HG03159 (cell line): ENCODE results near the gene PLEKHA6.
"Not testable (repeated sequence)": the region's sequence is repeated elsewhere in the genome, so short reads cannot be mapped to it uniquely, and the experiment has no call there.

Experiments used
- ATAC-seq: cut with Tn5 transposase; IDR thresholded peaks from one replicate; pipeline ENCODE4 v1.9.1; 2021; ENCODE audit warnings: mild to moderate bottlenecking, moderate library complexity; ENCODE audit not compliant: unreplicated experiment

Gene PLEKHA6

DNA sequence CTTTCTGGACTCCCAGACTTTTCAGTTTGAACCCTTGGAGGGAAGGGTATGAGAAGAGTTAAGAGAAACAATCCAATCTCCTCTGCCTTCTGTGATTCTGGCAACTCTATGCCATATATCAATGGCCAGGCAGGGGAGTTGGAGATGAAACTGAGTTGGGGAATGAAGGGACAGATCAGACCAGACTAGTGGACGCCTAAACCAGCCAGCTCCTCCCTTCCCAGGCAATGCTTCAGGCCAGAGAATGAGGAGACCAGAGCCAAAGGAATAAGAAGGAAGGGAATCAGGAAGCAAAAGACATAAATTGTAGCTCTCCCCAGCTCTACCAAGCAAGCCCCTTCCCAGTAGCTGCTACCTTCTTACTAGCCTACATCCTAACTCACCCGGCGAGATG is 22.7 kb downstream of the PLEKHA6 start:
- no peak for ATAC-seq

DNA sequence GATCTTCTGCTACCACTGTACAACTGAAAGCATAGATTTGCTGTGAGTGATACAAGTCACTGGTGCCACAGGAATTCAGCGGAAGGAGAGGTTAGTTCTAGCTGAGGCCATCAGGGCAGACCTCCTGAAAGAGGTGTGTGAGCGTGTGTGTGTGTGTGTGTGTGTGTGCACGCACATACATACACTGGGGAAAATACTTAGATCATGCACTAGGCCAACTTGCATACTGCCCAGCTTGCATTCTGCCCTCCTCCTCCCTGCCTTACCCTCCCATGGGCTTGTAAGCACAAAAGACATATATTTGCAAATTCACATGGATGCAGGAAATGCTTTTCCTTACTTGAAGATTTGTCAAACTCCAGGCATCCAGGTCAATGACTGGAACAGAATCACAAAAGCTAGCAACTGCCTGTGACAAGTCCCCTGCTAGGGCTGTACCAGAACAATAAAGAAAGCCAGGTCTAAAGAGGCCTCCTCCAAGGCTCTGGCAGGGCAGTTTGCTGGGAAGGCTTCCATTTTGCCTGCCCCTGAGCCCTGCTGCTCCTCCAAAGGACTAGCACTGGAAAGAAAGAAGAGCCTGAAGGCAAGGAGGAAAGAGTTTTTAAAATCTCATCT is 23.2 kb downstream of the PLEKHA6 start:
- no peak for ATAC-seq

DNA sequence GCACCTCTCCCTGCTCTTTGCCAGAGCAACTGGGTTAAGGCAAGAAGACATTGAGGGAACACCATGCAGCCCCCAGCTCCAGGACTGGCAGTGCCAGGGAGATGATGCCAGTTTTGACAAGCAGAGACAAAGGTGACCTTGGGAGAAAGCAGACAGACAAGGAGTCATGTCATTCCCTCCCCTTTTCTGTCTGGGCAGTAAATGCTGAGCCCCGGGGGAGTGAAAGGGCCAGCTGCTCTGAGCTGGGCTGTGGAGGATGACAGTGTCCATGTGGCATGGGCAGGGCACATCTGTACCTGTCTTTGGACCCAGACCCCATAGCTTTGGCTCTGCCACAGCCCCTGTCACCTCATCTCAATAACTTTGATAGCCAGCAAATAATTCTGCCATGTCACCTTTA is 24.2 kb downstream of the PLEKHA6 start:
- ATAC-seq = no peak

DNA sequence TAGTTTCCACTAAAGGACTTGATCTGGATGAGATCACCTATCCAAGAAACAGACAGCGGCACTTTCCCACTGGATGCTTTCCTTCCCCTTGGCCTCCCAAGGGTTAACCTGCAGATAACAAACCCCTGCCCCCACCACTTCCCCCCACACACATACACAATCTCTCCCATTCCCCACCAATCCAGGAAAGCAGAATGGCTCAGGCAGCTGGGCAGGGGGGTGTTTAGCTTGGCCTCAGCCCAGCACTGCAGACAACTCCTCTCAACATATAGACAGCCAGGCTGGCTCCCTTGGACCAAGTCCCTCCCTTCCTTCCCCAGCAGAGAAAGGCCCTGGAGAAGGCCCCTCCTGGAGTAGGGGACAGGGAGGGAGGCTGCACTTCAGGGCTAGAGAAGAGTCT is 24.6 kb downstream of the PLEKHA6 start:
- ATAC-seq = no peak

DNA sequence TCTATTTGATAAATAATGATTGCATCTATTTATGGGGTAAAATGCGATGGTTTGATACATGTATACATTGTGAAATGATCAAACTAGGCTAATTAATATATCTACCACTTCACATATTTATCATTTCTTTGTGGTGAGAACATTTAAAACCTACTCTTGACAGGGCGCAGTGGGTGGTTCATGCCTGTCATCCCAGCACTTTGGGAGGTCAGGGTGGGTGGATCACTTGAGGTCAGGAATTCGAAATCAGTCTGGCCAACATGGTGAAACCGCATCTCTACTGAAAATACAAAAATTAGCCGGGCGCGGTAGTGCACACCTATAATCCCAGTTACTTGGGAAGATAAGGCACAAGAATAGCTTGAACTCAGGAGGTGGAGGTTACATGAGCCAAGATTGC is 25.3 kb downstream of the PLEKHA6 start:
- ATAC-seq = no peak

DNA sequence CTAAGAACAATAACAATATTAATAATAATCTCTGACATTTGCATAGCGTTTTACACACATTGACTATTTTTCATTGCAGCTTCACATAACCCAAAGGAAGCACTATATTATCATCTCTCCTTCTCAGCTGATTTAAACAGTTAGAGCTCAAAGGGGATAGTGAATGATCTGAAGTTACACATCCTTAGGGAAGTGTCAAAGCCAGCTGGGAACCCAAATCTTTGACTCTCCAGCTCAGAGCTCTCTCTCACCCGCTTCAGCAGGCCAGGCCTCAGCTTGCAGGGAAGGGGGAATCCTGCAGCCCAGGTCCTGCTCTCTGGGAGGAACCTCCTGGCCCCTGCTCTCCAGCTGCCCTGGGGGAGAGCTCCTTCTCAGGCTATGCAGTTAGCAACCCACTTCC is 26.3 kb downstream of the PLEKHA6 start:
- no peak for ATAC-seq

DNA sequence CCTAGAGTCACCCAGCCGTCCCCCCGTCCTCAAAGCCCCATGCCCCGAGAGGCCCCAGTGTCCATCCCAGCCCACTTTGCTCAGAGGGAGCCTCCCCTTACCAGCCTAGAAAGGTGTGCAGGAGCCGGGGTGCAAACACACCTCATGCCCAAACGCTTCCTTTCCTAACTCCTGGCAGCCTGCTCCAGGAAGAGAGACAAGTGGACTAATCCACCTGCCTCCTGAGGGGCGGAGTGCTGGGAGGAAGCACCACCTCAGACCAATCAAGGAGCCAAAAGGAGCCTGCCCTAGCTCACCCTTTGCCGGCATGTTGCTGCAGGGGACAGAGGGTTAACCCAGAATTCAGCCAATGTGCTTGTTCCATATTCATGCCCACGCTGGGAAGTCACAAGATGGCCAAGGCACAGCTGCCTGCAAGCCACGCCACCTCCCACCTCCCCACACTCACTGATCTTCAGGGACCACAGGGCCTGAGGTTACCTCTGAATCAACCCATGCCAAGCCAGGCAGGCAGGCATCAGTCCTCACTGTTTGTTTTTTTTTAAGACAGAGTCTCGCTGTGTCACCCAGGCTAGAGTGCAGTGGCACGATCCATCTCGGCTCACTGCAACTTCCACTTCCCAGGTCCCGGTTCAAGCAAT is 27.8 kb downstream of the PLEKHA6 start:
- ATAC-seq = no peak

DNA sequence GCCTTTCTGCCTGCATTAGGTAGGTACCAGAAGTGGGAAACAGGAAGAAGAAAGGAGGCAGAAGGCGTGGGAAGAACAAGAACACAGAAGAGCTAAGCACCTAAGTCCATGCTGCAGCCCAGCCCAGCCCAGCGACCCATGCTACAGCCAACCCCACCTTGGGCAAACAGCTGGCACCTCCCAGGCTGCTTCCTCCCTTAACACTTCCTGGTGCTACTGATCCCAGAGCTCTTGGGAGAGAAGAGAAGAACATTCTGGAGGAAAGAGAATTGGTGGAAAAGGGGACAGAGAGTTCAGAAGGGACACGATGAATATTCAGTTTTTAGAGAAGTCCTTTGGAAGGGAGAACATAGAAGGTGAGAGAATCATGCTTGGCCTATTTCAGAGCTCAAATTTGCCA is 28.5 kb downstream of the PLEKHA6 start:
- no peak for ATAC-seq

DNA sequence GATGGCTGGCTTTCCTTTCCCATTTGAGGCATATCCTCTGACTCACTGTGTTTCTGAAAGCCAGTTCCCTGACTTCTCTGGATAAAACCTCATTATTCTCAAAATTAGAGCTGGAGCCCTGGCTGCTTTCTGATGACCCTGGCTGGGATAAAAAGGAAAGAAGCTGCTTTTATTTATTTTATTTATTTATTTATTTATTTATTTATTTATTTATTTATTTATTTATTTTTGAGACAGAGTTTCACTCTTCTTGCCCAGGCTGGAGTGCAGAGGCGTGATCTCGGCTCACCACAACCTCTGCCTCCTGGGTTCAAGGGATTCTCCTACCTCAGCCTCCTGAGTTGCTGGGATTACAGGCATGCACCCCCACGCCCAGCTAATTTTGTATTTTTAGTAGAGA is 31.9 kb downstream of the PLEKHA6 start:
- not testable (repeated sequence) for ATAC-seq

DNA sequence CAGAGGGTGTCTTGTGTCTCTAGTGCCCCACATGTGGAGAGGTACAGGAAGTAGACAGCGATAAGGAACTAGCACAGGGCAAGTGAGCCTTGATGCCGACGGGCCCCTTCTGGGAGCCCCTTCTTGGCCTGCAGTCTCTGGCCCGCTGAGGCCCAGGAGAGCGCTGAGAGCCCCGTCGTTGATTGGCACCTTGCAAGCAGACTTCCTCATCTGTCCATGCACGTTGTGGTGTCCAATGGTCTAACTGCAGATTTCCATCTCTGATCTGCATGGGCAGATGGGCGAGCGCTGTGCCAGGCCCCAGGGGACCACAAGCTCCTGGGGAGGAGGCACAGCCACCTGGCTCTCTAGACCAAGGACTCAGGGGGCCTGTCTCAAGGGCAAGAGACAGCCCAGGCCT is 32.4 kb downstream of the PLEKHA6 start:
- ATAC-seq = no peak

DNA sequence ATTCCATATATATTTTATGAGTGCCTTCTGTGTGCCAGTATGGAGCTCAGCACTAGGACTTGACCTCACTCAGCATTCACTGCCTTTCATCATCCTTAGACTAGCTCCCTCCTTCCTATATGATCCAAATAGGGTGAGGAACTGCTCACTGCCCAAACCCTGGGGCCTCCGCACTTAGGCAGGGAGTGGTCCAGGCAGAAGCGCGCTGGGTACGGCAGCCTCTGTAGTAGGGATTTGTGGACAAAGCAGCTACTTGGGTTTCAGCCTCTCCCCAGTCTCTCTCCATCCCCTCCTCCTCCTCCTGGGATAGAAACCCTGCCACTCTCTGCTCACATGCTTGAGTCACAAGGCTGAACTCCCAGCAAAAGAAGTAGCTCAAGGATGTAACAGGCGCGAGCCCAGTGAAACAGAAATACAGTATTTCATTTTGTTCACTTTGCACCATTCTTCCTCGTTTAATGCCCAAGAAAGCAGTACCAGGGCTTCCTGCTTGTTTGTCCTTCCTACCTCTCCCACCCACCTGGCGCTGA is 32.9 kb downstream of the PLEKHA6 start:
- ATAC-seq = no peak

DNA sequence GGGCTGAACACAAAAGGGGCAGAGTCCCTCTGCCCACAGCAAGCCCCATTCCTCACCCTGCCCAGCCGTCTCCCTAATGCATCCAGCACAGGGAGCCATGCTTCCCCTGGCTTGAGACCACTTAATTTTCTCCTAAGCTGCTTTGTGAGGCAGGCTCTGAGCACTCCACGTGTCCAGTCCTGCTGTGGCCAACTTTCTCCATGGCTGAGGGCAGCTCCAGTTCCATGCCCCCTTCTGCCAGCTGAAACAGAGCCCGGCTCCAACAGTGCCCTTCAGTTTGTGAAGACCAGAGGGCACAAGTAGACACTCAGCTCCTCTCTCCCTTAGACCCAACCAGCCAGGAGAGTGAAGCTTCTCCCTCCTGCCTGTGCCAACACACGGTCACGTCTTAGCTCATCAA is 33.8 kb downstream of the PLEKHA6 start:
- ATAC-seq = no peak

DNA sequence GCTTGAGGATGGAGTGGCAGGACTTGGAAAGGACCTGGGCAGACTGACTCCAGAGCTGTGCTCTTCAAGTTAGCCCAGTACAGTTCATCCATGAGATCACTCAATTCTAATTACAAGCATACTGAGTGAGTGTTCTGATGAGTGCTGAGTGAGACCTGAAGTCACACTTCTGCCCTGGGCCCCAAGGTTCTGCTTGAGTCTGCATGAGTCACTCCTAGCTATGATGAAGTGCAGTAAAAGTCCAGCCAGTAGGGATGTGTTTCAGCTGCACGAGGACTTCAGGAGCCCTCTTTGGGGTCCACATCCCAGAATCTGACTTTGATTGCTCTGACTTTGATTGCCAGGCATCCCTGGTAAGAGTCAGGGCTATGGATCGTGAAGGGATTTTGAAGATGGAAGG is 35.8 kb downstream of the PLEKHA6 start:
- ATAC-seq = no peak

DNA sequence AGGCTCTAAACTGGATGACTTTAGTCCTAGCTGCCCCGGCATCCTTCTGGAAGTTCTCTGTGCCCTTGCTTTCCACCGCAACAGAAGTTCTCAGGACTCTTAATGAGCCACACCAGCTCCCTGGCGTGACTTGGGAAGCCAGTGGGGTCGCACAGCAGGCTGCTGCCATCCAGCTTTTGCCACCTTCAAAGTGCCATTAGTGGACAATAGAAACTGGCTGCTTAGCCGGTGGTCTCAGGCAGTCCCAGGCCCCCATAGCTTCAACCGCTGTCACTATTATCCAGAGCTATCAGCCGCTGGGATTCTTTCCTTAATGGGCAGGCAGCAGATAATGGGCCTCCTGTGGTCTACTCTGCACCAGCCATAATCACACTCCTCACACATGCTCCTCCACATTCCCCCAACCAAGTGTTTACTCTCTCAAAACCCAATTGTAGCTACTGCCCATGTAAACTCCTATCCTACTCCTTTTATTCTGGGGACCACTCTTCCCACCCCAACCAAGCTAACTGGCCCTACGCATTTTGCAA is 37.3 kb downstream of the PLEKHA6 start:
- ATAC-seq = no peak

DNA sequence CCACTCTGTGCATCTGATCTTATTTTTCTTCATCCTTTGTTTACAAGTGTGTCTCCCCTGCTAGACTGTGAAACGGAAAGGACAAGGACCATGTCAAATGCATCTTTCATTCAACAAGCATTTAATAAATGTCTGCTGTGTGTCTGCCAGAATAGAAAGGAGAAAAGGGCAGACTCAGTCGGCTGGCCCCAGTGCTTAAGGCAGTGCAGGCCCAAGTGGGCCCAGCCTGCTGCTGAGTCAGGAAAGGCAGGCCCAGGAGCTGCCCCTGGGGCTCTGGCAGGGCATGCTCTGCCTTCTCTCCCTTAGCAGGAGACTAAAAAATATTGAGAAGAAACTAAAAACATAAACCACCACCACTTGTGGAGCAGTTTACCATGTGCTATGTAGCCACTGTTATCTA is 38.1 kb downstream of the PLEKHA6 start:
- no peak for ATAC-seq

DNA sequence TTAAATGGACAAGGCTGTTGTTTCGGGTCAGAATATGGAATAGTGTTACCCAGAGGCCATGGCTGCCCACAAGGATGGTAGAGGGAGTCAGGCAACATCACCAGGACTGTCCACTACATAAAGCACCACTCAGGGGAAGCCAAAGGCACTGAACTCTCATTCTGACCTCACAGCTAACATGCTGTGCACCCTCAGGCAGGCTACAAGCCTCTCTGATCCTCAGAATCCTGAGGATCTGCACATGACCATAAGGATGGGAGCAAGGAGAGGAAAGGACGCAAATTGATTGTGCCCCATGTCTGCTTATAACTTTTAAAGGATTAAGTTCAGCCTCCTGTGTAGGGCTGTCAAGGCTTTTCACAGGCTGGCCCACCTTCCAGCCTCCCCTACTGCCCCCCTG is 38.7 kb downstream of the PLEKHA6 start:
- no peak for ATAC-seq

DNA sequence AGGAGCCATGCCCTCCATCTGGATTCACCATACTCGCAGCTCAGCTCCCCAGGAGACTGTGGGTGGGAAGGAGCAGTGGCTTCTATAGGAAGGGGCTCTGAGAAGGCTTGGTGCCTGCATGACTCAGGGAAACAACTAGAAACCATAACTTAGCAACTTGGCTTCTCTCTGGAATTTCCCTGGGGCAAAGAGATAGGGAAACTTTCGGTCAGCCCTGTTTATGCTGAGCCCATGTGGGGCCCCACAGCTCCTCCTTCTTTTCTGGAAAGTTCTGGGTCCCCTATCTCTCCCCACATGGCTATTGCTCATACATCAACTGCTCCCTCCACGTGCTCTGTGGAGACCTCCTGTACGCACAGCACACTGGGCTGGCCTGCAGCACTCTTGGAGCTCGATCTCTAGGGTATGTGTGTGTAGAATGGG is 39.3 kb downstream of the PLEKHA6 start:
- ATAC-seq = no peak

DNA sequence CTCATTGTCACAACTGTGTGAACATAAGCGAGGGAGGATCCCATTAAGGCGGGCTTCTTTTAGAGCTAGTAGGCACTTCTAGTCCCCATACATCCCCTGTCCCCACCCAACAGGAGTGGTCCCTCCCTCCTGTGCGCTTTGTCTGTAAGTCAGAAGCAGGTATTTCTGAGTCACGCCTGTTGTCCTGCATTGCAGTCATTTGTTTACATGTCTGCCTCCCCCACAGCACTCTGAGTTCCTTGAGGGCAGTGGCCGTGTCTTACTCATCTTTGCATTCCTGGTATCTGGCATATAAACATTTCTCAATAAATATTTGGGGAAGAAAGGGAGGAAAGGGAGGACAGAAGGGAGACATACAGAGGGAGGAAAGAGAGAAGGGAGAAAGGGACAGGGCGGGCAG is 40.3 kb downstream of the PLEKHA6 start:
- ATAC-seq = no peak

DNA sequence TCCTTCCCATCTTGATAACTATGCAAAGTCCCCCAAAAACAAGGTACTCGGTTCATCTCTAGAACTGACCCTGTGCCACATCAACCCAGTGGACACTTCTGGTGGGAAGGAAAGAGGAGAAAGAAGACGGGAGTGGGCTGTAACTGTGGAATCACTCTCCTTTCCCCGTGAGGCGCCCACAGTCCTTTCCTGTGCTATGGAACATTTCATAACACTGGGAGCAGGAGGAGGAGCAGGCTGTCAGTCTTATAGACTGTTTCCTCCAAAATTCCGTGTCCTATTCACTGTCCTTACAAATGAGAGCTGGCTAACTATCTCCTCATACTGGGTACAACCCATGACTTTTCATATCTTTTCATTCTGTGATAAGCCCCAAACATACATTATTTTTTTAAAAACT is 40.7 kb downstream of the PLEKHA6 start:
- no peak for ATAC-seq

DNA sequence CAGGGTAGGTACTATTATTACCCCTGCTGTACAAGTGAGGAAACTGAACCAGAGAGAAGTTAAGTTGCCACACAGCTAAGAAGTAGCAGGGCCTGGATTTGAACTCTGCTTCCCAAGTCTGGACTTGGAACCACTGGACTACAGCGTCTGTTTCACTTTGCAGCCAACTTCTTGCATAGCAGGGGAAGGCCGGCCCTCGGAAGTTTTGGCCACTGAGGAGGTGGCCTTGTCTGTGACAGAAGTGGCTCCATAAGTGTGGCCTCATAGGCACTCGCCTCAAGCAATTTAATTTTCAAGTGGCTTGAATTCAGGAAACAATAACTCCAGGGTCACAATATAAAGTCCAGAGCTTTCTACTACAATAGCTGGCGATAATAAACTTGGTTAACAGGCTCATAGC is 41.4 kb downstream of the PLEKHA6 start:
- no peak for ATAC-seq

DNA sequence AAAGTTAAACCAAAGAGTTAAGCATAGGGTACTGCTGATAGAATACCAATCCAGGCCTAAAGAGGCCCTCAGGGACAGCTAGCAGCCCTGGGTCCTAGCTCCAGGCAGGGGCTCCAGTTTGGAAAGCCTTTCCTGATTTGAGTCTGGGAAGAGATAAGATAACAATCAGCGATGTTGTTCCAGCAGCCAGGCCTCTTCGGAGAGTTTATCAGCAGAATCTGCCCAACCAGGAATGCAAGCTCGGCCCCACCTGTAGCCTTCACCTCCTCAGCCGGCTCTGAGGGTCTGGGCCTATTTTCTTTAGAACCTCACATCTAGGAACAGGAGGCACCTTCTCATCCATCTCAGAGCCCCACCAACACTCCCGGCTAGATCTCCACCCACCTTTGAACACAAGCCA is 42.6 kb downstream of the PLEKHA6 start:
- no peak for ATAC-seq

DNA sequence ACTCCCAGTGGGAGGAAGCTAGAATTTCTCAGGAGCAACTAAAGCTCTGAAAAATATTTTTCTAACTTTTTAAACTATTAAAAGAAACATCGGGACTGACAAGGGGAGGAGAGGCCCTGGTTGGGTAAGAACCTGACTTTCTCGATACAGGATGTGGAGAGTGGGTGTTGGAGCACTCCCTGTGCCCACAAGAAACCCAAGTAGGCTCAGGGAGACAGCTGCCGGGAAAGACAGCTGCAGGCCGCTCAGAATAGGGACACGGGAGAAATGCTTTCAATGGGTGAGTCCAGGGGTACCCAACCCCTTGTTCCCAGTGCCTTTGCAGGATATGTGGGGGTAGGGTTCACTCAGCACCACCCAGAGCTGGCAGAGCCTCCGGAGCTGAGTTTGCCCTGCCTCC is 43.6 kb downstream of the PLEKHA6 start:
- no peak for ATAC-seq
